HEK293T (cell line): Measurements from ENCODE around the gene GPR63.

ENCODE experiments used
- BHLHE40 ChIP-seq: fragments of 450-650 bp; IDR thresholded peaks from 2 replicates; pipeline ENCODE4 v1.6.1; 2016; ENCODE audit warnings: mild to moderate bottlenecking, moderate library complexity, borderline replicate concordance
- FOXA1 ChIP-seq: fragments of 450-650 bp; IDR thresholded peaks from 2 replicates; pipeline ENCODE4 v1.6.1; 2016; ENCODE audit warnings: mild to moderate bottlenecking
- FOXK2 ChIP-seq: fragments of 450-650 bp; IDR thresholded peaks from 2 replicates; pipeline ENCODE4 v1.6.1; 2016; ENCODE audit warnings: mild to moderate bottlenecking
- FOXM1 ChIP-seq: fragments of 450-650 bp; IDR thresholded peaks from 2 replicates; pipeline ENCODE4 v1.6.1; 2017; ENCODE audit warnings: mild to moderate bottlenecking, borderline replicate concordance
- HDGF ChIP-seq: fragments of 450-650 bp; IDR thresholded peaks from 2 replicates; pipeline ENCODE4 v1.6.1; 2017; ENCODE audit warnings: antibody characterized with exemption, borderline replicate concordance
- L3MBTL2 ChIP-seq: fragments of 450-650 bp; conservative IDR thresholded peaks from 2 replicates; pipeline ENCODE4 v1.6.1; 2016; ENCODE audit warnings: mild to moderate bottlenecking
- LEF1 ChIP-seq: fragments of 450-650 bp; IDR thresholded peaks from 2 replicates; pipeline ENCODE4 v1.6.1; 2017; ENCODE audit warnings: mild to moderate bottlenecking, borderline replicate concordance
- NFRKB ChIP-seq: fragments of 450-650 bp; IDR thresholded peaks from 2 replicates; pipeline ENCODE4 v1.6.1; 2016; ENCODE audit warnings: mild to moderate bottlenecking, moderate library complexity
- SP1 ChIP-seq: fragments of 450-650 bp; IDR thresholded peaks from 2 replicates; pipeline ENCODE4 v1.6.1; 2017
- SUZ12 ChIP-seq: fragments of 450-650 bp; IDR thresholded peaks from 2 replicates; pipeline ENCODE4 v1.6.1; 2016; ENCODE audit warnings: mild to moderate bottlenecking
- TARDBP ChIP-seq: fragments of 450-650 bp; IDR thresholded peaks from 2 replicates; pipeline ENCODE4 v1.6.1; 2016
- ZNF384 ChIP-seq: fragments of 450-650 bp; IDR thresholded peaks from 2 replicates; pipeline ENCODE4 v1.6.1; 2016
- TF ChIP-seq, protein P1 (sequence below): fragments of 450-650 bp; IDR thresholded peaks from 2 replicates; pipeline ENCODE4 v1.6.1; 2016

GRCh38 chr6:96823743-96824142 is 13.5 kb downstream of the GPR63 start:
- no peak for TF ChIP-seq L3MBTL2
- TF ChIP-seq SP1, result no peak
- no peak for TF ChIP-seq FOXK2
- TF ChIP-seq NFRKB, result no peak
- TF ChIP-seq LEF1, result no peak
- TF ChIP-seq ZNF384, result no peak
- TF ChIP-seq FOXA1, result no peak
- no peak for TF ChIP-seq FOXM1
- no peak for TF ChIP-seq SUZ12
- no peak for TF ChIP-seq BHLHE40
- TF ChIP-seq TARDBP, result no peak
- TF ChIP-seq, protein P1, sequence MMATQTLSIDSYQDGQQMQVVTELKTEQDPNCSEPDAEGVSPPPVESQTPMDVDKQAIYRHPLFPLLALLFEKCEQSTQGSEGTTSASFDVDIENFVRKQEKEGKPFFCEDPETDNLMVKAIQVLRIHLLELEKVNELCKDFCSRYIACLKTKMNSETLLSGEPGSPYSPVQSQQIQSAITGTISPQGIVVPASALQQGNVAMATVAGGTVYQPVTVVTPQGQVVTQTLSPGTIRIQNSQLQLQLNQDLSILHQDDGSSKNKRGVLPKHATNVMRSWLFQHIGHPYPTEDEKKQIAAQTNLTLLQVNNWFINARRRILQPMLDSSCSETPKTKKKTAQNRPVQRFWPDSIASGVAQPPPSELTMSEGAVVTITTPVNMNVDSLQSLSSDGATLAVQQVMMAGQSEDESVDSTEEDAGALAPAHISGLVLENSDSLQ, result no peak
- no peak for TF ChIP-seq HDGF
